K562 (cell line): ENCODE measurements around the gene PRMT7. TPM values are rescaled to one million over a fixed set of nuclear protein-coding genes. Genes with fewer than 3 reads are reported as not detected.
A peak's percentile ranks its signal among the peaks of the same experiment; 100 is the strongest.

Source experiments
- COPS2 ChIP-seq: fragments of 450-650 bp; conservative IDR thresholded peaks from 2 replicates; pipeline ENCODE4 v1.6.1; 2016; ENCODE audit warnings: mild to moderate bottlenecking, moderate library complexity
- ETV5 ChIP-seq: sonication (generic); formaldehyde crosslinking; IDR thresholded peaks from 2 replicates; pipeline ENCODE4 v1.4.0; 2020; ENCODE audit warnings: low read depth, mild to moderate bottlenecking, missing genetic modification reagents
- GTF2F1 ChIP-seq: IDR thresholded peaks from 2 replicates; pipeline ENCODE4 v1.6.1; 2011; ENCODE audit warnings: low read depth, low read length, improper control_type of control experiment
- HNRNPK ChIP-seq: fragments of 200-400 bp; formaldehyde crosslinking; IDR thresholded peaks from one replicate; pipeline ENCODE4 v1.6.1; 2018; ENCODE audit warnings: mild to moderate bottlenecking, low read depth, low read length; ENCODE audit not compliant: poor library complexity, severe bottlenecking
- MAFK ChIP-seq: IDR thresholded peaks from 2 replicates; pipeline ENCODE4 v1.6.1; 2011; ENCODE audit warnings: low read length, improper control_type of control experiment
- MED1 ChIP-seq: sonication (generic); formaldehyde crosslinking; IDR thresholded peaks from 2 replicates; pipeline ENCODE4 v1.8.1; 2023; ENCODE audit warnings: missing genetic modification reagents, borderline replicate concordance
- NFIX ChIP-seq: fragments of 250-450 bp; sonication (Bioruptor Pico); IDR thresholded peaks from 2 replicates; pipeline ENCODE4 v1.4.0; 2020; ENCODE audit warnings: low read depth, mild to moderate bottlenecking, moderate library complexity
- NR2C1 ChIP-seq, 2 experiments: fragments of 450-650 bp; IDR thresholded peaks; 2 replicates each; pipeline ENCODE4 v1.6.1; 2017; ENCODE audit warnings: mild to moderate bottlenecking in 2 of 2, antibody characterized with exemption in 1 of 2, inconsistent platforms in 1 of 2, missing compliant biosample characterization in 1 of 2, missing genetic modification characterization in 1 of 2
- POLR2AphosphoS5 ChIP-seq: IDR thresholded peaks from 2 replicates; pipeline ENCODE4 v1.6.1; 2011; ENCODE audit warnings: mild to moderate bottlenecking, low read depth, low read length, moderate library complexity; ENCODE audit not compliant: control insufficient read depth, insufficient read depth
- RBM25 ChIP-seq: fragments of 200-400 bp; formaldehyde crosslinking; IDR thresholded peaks from 2 replicates; pipeline ENCODE4 v1.6.1; 2018; ENCODE audit warnings: low read length, low read depth, moderate library complexity; ENCODE audit not compliant: severe bottlenecking
- SREBF2 ChIP-seq: sonication (generic); formaldehyde crosslinking; IDR thresholded peaks from 2 replicates; pipeline ENCODE4 v1.4.0; 2020; ENCODE audit warnings: mild to moderate bottlenecking, missing genetic modification reagents
- ZBTB8A ChIP-seq: fragments of 450-650 bp; IDR thresholded peaks from 2 replicates; pipeline ENCODE4 v1.6.1; 2018; ENCODE audit warnings: mild to moderate bottlenecking, moderate library complexity; ENCODE audit not compliant: partially characterized antibody
- polyA plus RNA-seq, 8 experiments: library from polyadenylated mRNA; depleted of rRNA in 4 of 8; stranded (reverse) in 5 of 8; unstranded in 3 of 8; fragments of >200 nt; fragmentation: Nextera tagmentation in 2 of 8; fragmentation: Illumina TruSeq in 1 of 8; extraction: Ambion mirVana in 2 of 8; extraction: Trizol in 1 of 8; gene quantifications; 2 replicates each; pipeline versions ENCODE4 v1.2.1 to v1.2.3, GENCODE V29; 2011 to 2014; ENCODE audit warnings: inconsistent platforms in 1 of 8, missing spikeins in 1 of 8
- total RNA-seq, 7 experiments: library from RNA; depleted of rRNA in 6 of 7; stranded (reverse); fragments of >200 nt in 6 of 7; fragmentation: Illumina TruSeq in 2 of 7; extraction: Trizol in 2 of 7; gene quantifications; 2 replicates each; pipeline versions ENCODE4 v1.2.1 to v1.2.3, GENCODE V29; 2011 to 2021; ENCODE audit warnings: low replicate concordance in 1 of 7
- TF ChIP-seq, protein P1 (sequence below): IDR thresholded peaks from 3 replicates; pipeline ENCODE4 v1.6.1; 2011; ENCODE audit warnings: borderline replicate concordance, mild to moderate bottlenecking, moderate library complexity; ENCODE audit not compliant: insufficient read length; ENCODE audit errors: extremely low read depth
- TF ChIP-seq, protein P2 (sequence below): fragments of 450-650 bp; formaldehyde crosslinking; IDR thresholded peaks from 2 replicates; pipeline ENCODE4 v1.4.0; 2022; ENCODE audit warnings: mild to moderate bottlenecking, moderate library complexity
- TF ChIP-seq, protein P3 (sequence below): IDR thresholded peaks from 2 replicates; pipeline ENCODE4 v1.6.1; 2016; ENCODE audit warnings: missing genetic modification characterization, missing compliant biosample characterization
- TF ChIP-seq, protein P4 (sequence below): sonication (generic); formaldehyde crosslinking; IDR thresholded peaks from 2 replicates; pipeline ENCODE4 v1.8.0; 2022; ENCODE audit warnings: mild to moderate bottlenecking, low read depth, missing genetic modification reagents
- TF ChIP-seq, protein P5 (sequence below): fragments of 450-650 bp; IDR thresholded peaks from 2 replicates; pipeline ENCODE4 v1.7.0; 2016; ENCODE audit warnings: borderline replicate concordance

PRMT7 gene
- total and polyA plus RNA-seq, 9 of the 15 experiments (the other 6 are each of a cell fraction or from before 2014, with no cell fraction given): 6.4 to 88.8 (median 73.1) TPM

DNA sequence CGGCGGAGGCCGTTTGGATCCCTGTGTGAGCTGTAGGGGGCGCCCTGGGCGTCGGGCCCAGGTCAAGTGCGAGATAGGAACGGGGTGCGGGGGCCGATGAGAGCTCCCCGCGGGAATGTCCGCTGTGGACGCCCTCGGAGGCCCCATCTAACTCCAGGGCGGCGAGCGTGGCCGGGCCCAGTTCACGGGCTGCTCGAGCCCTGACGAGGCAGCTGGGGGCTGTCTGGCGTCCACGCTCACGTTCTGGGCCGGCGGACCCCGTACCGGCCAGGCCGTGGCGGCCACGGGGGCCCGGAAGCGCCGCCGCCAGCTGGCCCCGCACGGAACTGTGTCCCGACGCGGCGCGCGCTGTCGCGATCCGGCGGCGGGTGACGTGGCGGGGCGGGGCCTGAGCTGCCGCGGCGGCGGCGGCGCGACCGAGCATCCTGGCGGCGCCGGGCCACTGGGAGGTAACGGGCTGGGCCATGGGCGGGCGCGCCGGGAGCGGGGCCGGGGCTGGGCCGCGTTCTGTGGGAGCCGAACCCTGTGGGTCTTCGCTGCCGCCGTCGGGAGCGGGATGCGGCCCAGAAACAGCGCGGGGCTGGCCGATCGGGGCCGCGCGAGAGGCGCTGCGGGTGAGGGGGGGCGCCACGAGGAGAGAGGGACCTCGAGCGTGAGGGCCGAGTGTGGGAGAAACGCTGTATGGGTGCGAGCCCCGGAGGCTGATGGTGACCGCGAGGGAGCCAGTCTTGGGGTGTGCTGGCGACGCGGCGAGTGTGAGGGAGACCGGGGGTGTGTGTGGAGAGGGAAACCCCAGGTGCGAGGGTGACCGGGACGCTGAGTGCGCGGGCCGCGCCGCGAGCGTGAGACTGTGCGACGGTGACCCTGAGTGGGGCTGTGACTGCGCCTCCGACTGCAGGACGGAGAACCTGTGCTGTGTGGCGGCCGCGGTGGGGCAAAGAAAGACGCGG, 46.4 kb upstream of the PRMT7 start, which contains the start of gene SLC7A6 (continued):
- TF ChIP-seq COPS2 (no peak), NFIX (CRISPR knock-in tag) (no peak), GTF2F1 (no peak), MED1 (CRISPR knock-in tag) (peak; percentile 71; the same call in 1 of the 2 replicates), RBM25 (no peak), ZBTB8A (no peak), NR2C1 (IDR thresholded peaks at IDR 0.05) (no peak), NR2C1 (tag; IDR thresholded peaks at IDR 0.05) (no peak; the same call in 1 of the 2 replicates), ETV5 (peak; percentile 80; the same call in 1 of the 2 replicates), SREBF2 (CRISPR knock-in tag) (no peak), MAFK (no peak), HNRNPK (no peak), POLR2AphosphoS5 (peak; percentile 29)
- TF ChIP-seq, protein P1, sequence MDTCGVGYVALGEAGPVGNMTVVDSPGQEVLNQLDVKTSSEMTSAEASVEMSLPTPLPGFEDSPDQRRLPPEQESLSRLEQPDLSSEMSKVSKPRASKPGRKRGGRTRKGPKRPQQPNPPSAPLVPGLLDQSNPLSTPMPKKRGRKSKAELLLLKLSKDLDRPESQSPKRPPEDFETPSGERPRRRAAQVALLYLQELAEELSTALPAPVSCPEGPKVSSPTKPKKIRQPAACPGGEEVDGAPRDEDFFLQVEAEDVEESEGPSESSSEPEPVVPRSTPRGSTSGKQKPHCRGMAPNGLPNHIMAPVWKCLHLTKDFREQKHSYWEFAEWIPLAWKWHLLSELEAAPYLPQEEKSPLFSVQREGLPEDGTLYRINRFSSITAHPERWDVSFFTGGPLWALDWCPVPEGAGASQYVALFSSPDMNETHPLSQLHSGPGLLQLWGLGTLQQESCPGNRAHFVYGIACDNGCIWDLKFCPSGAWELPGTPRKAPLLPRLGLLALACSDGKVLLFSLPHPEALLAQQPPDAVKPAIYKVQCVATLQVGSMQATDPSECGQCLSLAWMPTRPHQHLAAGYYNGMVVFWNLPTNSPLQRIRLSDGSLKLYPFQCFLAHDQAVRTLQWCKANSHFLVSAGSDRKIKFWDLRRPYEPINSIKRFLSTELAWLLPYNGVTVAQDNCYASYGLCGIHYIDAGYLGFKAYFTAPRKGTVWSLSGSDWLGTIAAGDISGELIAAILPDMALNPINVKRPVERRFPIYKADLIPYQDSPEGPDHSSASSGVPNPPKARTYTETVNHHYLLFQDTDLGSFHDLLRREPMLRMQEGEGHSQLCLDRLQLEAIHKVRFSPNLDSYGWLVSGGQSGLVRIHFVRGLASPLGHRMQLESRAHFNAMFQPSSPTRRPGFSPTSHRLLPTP: no peak
- TF ChIP-seq, protein P2, sequence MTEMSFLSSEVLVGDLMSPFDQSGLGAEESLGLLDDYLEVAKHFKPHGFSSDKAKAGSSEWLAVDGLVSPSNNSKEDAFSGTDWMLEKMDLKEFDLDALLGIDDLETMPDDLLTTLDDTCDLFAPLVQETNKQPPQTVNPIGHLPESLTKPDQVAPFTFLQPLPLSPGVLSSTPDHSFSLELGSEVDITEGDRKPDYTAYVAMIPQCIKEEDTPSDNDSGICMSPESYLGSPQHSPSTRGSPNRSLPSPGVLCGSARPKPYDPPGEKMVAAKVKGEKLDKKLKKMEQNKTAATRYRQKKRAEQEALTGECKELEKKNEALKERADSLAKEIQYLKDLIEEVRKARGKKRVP (CRISPR knock-in tag): no peak
- TF ChIP-seq, protein P3, sequence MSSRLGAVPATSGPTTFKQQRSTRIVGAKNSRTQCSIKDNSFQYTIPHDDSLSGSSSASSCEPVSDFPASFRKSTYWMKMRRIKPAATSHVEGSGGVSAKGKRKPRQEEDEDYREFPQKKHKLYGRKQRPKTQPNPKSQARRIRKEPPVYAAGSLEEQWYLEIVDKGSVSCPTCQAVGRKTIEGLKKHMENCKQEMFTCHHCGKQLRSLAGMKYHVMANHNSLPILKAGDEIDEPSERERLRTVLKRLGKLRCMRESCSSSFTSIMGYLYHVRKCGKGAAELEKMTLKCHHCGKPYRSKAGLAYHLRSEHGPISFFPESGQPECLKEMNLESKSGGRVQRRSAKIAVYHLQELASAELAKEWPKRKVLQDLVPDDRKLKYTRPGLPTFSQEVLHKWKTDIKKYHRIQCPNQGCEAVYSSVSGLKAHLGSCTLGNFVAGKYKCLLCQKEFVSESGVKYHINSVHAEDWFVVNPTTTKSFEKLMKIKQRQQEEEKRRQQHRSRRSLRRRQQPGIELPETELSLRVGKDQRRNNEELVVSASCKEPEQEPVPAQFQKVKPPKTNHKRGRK (tag): no peak
- TF ChIP-seq, protein P4, sequence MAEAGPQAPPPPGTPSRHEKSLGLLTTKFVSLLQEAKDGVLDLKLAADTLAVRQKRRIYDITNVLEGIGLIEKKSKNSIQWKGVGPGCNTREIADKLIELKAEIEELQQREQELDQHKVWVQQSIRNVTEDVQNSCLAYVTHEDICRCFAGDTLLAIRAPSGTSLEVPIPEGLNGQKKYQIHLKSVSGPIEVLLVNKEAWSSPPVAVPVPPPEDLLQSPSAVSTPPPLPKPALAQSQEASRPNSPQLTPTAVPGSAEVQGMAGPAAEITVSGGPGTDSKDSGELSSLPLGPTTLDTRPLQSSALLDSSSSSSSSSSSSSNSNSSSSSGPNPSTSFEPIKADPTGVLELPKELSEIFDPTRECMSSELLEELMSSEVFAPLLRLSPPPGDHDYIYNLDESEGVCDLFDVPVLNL (CRISPR knock-in tag): no peak
- TF ChIP-seq, protein P5, sequence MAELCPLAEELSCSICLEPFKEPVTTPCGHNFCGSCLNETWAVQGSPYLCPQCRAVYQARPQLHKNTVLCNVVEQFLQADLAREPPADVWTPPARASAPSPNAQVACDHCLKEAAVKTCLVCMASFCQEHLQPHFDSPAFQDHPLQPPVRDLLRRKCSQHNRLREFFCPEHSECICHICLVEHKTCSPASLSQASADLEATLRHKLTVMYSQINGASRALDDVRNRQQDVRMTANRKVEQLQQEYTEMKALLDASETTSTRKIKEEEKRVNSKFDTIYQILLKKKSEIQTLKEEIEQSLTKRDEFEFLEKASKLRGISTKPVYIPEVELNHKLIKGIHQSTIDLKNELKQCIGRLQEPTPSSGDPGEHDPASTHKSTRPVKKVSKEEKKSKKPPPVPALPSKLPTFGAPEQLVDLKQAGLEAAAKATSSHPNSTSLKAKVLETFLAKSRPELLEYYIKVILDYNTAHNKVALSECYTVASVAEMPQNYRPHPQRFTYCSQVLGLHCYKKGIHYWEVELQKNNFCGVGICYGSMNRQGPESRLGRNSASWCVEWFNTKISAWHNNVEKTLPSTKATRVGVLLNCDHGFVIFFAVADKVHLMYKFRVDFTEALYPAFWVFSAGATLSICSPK: no peak
